ENCODE measurements around the gene ARHGEF11.

Gene ARHGEF11

GRCh38 chr1:156998840-156999500 lies 46.6 kb downstream of the ARHGEF11 start:
- DNase-seq: no peak

- no peak for DNase-seq
Observed at GRCh38 chr1:156998301-156998700, 47.2 kb downstream of the ARHGEF11 start.

DNA sequence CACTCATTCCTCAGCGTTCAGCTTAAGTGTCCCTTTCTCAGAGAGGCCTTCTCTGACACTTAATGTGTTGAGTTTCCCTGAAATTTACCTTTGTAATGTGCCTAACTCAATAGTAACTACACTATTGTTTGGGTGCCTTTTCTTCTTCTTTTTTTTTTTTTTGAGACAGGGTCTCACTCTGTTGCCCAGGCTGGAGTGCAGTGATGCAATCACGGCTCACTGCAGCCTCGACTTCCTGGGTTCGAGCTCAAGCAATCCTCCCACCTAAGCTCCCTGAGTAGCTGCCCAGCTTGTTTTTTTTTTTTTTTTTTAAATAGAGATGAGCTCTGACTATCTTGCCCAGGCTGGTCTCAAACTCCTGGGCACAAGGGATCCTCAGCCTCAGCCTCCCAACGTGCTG lies 50.1 kb downstream of the ARHGEF11 start:
- DNase-seq: no peak

DNA sequence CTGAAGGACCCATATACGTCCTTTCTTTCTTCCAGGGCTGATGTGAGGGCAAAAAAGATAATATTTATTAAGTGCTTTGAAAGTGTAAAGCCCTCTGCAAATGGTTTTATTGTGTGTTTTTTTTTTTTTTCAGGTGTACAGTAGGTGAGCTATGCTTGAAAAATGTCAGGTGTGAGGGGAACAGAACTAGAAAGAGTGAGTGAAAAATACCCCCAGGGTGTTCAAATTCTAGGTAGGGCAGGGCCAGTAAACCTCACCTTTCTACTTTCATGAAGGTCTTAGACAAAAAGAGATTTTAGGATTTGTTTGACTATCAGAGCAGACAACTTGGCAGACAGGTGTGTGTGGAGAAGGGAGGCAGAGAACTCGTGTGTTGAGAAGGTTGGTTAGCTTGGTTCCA lies 51.3 kb downstream of the ARHGEF11 start:
- DNase-seq: no peak

DNA sequence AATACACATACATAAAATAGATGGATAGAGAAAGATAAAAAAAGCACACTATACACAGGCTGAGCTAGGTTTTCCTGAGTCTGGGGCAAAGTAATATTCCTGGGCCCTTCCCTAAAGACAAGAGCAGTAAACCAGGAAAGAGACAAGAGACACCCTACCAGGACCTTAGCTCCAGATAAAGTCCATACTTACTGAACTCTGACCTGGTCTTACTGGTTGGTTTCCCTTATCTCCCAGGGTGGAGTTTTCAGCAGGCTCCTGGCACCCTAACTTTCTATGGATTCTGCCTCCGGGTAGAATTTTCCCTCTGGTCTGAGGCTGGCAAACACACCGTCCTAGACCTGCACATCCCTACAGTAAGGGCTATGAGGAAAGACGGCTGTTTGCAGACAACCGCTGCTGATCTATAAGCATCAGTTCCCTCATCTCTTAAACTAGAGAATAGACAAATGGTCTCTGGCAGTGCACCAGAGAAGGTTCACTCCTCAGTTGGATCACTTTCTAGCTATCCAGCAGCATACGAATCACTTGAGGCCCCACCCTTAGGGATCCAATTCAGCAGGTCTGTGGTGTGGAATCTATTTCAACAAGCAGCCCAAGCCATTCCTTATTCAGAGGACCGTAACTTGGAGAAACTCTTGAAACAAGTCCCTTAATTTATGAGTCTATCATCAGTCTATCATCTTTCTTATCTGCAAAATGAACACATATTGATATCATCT lies 52.0 kb downstream of the ARHGEF11 start:
- DNase-seq: no peak

DNA sequence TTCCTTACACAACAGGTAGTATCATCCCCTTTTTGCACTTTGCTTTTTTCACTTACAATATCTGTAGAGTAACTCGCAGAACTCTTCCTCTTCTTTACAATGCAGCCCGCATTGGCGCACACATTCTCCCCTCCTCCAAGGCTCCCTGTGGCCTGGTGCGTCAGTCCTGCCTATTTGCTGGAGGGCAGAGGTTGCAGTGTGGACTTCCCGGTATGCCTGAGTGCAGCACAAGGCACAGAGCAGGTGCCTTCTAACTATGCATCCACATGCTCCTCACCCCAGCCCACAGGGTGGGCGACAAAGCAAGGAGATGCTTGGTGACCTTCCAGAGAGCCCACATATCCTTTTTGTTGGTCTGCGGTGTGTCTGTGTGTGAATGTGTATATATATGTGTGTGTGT lies 53.3 kb downstream of the ARHGEF11 start:
- DNase-seq: no peak

DNA sequence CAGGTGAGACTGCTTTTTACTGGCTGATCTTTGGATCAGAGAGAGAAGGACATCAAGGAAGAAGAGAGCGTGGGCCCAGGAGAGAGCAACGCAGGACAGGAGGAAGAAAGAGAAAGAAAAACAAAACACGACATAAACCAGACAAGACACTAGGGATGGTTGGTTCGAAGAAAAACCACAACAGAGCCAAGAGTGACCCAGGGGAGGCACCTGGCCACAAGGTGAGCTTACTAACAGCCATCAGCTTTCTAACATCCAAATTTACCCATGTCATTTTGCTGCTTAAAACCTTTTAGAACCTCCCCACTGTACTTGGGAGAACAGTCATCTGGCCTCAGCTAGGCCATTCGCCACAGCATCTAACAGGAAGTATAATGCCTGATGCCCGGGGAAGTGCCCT lies 57.8 kb downstream of the ARHGEF11 start:
- DNase-seq: no peak

DNA sequence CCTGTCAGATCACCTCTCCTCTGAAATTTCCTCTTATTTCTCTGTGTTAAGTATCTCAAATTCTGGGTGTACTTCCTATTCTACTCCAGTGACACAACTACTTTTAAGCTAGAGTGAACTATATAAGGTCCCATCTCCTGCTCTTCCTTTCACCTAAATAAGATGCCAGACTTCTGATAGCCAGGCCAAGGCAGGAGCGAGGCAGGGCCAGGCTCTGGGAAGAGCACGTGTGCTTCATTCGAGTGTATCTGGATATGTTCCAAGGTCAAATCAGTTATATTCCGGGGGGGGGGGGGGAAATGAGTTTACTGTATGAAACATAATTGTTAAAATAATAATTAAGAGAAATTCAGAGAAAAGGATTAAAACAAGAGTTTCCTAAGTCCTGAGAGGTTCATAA lies 65.0 kb downstream of the ARHGEF11 start:
- no peak for DNase-seq

DNA sequence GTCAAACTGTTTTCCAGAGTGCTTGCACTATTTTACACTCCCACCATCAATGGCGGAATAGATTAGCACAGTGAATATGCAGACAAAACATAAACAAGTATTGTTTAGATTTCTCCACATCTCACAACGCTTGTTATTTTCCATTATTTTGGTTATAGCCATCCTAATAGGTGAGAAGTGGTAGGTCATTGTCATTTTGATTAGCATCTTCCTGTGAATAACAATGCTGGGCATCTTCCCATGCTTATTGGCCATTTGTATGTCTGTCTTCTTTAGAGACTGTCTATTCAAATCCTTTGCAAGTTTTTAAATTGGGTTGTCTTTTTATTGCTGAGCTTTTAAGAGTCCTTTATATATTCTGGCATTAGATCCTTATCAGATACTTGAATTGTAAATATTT lies 70.5 kb downstream of the ARHGEF11 start:
- no peak for DNase-seq

- DNase-seq: no peak
Observed at GRCh38 chr1:156973417-156973816, 72.1 kb downstream of the ARHGEF11 start.

DNA sequence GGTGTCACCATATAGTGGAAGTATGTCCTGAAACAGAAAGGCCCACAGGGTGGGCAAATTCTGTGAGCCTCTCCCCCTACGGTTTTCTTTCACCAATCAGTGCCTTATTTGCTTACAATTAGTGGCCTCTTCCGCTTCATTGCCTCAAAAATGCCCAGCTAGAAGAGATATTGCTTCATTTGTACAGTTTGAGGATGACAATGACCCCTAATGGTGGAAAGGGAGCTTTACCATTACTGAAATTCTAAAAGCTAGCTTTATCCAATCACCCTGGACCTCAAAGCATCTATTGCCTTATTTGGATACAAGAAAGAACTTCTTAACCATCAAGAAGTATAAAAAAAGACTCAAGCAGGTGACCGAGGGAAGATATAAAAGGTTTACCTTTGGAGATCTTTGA lies 75.5 kb downstream of the ARHGEF11 start:
- DNase-seq: no peak

GRCh38 chr1:156969496-156969895 lies 76.0 kb downstream of the ARHGEF11 start:
- no peak for DNase-seq

DNA sequence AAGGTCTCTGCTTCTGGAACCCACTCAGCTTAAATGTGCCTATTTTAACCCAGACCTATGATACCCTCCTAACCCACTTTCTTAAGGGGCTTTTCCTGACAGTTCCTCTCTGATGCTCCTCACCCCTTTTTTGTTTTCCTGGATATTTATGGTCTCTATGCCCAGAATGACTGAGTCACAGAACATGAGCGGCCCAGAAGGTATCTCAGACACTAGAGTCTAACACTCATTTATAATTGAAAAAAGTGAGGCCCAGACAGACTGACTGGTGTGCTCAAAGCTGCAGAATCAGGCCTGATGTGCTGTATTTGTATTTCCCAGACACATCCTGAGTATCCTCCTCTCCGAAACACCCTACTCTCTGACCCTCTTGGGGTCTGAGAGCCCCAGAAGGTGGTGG lies 81.1 kb downstream of the ARHGEF11 start:
- no peak for DNase-seq

GRCh38 chr1:156963621-156964020 lies 81.9 kb downstream of the ARHGEF11 start:
- no peak for DNase-seq

DNA sequence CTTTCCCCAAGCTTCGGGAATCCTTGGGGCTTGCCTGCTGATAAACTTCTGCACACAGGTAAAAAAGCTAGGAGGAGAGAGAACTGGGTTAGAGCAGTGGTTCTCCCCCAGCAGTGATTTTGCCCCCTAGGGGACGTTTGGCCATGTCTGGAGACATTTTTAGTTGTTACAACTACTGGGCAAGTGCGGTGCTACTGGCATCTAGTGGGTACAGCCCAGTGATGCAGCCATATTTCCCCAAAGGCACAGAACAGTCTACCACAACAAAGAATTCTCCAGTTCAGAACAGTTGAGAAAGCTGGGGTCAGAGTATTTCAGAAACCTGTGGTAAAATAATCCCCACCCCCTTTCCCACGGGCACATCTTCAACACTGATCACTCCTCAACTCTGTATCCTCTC lies 83.8 kb downstream of the ARHGEF11 start:
- no peak for DNase-seq

GRCh38 chr1:156959925-156960324 lies 85.6 kb downstream of the ARHGEF11 start:
- no peak for DNase-seq

DNA sequence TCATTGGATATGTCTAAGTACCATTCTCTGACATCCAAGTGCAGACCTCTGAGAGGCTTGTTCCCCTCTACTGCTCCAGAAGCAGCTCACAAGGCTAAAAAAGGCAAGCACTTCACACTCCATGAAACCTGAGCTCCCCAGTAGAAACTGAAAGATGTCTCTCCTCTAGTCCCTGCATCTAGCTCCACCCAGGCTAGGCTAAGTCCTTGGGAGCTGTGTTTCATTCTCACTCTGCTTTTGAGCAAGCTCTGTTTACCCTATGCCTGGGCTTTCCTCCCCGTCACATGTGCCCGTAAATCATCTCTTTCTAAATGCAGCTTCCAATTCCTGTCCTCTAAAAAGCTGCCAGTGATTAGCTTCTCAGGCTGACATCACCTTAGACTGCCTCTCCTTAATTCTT lies 86.1 kb downstream of the ARHGEF11 start:
- no peak for DNase-seq

DNA sequence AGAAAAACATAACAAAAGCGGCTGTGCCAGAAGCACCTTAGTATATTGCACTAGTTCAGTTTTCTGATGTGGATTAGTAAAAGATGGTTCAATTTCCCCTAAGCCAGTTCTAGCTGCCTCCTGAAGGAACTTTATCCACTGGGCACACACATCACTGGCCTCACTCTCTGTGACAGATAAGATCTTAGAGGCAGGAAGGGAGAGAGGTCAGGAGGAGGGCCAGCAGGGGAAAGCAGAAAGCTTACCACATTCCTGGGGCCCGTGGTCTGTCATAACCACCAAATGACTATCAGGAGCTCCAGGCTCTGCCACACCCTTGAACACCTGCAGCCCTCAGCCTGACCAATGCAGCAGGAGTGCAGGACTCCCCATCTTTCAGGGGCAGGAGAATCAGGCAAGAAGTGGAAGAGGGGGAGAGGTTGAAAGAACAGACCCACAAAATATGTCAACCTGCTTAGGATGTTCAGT lies 87.3 kb downstream of the ARHGEF11 start:
- no peak for DNase-seq

GRCh38 chr1:156957634-156958033 lies 87.9 kb downstream of the ARHGEF11 start:
- no peak for DNase-seq

DNA sequence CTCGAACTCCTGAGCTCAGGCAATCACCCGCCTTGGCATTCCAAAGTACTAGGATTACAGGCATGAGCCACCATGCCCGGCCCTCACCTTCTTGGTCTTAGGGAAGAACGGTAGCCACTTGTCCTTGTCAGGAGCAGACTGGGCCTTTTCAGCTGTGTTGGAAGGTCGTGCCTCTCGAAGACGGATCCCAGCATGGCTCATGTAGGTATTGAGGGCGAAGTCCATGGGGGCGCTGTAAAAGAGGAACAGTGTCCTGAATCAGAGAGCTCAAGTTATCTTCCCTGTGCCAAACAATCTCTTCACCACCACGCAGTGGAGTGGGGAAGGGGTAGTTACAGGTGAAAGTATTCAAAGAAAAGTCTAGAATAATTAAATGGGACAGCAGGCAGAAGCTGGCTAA lies 89.2 kb downstream of the ARHGEF11 start:
- no peak for DNase-seq

- DNase-seq: no peak
Observed at GRCh38 chr1:156953571-156953970, 92.0 kb downstream of the ARHGEF11 start.

DNA sequence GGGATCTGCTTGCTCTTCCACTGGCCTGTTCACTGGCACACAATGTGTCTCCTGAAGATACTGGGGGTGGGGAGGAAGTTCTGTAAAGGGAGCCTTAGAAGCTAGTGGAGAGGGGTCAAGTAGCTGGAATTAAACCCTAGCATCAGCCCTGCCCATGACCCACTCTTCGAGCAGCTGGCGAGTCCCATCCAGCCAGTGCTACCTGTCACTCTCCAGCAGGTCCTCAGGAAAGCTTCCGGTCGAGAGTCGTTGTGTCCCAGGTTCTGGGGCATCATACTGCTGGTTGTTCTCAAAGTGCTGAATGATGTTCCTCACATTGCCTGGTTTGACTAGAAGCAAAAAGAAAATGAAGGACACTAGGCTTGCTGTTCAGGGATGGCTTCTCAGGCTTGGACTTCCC lies 94.2 kb downstream of the ARHGEF11 start:
- DNase-seq: no peak

DNA sequence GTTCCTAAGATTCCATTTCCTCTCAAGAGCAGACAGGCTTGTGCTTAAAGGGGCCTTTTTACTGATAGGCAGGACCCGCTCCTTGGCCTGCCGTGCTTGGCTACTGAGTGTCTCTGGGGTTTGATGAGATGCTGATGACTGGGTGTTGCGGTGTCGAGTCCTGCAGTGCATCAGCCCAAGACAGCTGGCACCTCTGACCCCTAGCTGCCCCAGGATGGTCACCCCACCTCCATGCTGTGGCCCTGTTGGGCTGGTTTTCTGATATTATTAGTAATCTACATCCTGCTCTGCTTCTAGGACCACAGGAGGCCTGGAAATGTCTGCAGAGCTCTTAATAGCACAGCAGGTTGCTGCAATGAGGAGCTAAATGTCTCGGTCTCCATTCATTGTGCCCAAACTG lies 96.4 kb downstream of the ARHGEF11 start:
- DNase-seq: no peak

- no peak for DNase-seq
Observed at GRCh38 chr1:156948708-156949107, 96.8 kb downstream of the ARHGEF11 start.

Measured in NCI-H748 treated with DMSO at 0.1 percent for 48 hours (cell line).